GM21619 (cell line): ENCODE results near the gene SLC36A1.
A peak's percentile ranks its signal among the peaks of the same experiment; 100 is the strongest.

Source experiments
- ATAC-seq: cut with Tn5 transposase; IDR thresholded peaks from one replicate; pipeline ENCODE4 v1.9.1; 2021; ENCODE audit not compliant: unreplicated experiment

Gene SLC36A1

DNA sequence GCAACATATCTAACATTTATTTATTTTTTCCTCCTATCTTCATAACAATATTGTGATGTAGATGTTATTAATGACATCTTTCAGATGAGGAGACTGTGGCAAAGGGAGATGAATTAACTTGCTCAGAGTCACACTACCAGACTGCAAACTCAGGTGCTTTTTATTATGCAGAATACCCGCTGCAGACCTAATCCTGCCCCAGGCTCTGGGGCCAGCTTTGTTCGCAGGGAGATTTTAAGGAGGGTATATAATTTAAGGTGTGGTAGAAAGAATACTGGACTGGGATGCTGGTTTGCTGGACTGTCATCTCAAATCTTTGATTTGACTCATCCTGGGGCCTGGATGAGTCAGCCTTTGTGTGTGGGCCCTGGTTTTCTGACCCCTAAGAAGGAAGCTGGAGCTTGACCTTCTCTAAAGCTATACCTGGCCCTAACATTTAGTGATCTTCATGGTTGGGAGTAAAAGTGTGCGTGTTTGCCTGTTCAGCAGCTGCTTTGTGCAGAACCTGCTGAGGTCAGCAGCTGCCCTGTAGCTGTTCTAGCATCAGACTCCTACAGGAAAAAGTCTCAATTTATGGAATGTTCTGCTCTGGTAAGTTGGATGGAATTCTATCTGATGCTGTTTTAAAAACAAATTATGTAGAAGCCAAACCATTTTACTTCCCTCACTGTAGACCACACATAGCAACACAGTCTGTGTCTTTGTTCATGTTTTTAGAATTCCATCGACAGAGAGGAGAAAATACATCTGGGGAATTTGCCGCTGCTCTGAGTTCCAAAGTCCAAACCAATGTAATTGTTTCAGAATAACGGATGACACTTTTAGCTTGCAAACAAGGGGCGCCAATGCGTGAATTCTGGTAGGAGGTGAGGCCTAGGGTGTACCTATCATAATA, 4.5 kb downstream of the SLC36A1 start:
- ATAC-seq: peak; percentile 52

DNA sequence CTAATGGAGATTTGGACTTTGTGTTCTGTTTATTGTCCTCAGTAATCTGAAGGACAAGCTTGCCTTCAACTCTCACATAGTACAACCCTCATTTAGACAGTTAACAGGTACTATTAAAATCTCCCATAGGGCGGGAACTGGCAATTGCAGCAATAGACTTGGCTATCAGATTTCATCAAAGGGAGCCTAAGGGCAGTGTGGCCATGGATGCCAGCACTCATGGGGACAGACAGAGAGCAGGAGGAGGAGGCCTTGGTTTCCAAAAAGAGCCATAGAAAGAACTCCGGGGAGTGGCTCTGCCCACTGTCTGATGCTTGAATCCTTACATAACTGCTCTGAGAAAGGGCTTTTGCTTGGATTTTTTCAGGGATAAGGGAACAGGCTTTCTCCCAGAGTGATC, 6.8 kb downstream of the SLC36A1 start:
- ATAC-seq: no peak

DNA sequence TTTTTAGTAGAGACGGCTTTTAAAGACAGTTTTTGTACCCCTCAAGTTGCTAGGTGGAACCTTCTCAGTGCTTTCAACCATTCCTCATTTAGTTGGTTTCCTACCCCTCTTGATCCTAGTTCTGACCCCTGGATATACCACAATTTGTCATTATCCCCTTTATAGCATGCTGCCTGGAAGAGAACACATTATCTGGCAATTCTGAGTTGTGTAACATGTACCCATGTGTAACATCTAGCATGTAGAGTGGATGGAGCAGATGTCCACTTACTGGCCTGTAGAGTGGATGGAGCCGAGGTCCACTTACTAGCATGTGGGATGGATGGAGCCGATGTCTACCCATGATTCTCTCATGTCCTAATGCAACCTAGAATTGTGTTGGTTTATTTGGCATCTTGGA, 7.5 kb downstream of the SLC36A1 start:
- no peak for ATAC-seq

DNA sequence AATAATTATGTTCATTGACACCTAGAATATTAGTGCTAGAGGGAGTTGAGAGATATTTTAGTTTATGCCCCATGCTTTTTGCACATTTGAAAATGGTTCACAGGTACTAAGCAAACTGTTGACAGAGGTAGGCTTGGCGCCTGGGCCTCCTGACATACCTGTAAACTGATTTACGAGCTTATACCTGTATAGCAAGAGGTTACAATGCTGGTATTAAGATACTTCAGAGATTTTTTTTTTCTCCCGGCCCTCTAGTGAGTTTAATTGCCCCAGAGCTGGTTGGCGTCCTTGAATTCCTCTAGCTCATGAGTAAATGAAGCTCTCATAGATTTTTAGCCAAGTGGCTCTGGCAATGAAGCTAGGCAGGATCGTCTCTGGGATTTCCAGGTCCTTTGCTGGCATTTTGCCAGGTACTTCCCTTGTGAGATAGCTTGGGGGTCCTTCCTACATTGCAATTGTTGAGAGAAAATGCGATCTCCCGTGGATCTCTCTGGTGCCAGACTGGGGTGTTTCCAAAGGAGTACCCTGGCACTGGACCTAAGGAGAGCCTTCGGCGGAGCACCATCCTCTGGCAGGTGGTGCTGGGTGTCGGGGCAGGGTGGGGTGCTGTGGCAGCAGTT, 9.0 kb downstream of the SLC36A1 start:
- no peak for ATAC-seq

DNA sequence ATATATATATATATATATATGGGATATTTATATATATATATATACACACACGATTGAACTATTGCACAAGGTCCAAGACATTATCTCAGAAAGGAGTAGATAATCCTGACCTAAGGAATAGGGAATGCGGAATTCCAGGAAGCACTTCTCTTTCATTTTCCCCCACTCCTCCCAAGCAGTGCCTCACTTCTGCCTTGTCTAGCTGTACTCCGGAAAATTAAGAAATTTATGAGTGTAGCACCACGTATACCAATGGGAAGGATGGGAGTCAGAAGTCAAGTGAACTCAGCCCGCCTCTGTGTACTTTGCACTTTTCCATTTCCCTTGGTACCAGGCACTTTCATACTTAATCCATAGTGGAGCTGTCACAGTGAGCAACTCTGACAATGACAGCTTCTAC, 10.9 kb downstream of the SLC36A1 start:
- ATAC-seq: no peak

DNA sequence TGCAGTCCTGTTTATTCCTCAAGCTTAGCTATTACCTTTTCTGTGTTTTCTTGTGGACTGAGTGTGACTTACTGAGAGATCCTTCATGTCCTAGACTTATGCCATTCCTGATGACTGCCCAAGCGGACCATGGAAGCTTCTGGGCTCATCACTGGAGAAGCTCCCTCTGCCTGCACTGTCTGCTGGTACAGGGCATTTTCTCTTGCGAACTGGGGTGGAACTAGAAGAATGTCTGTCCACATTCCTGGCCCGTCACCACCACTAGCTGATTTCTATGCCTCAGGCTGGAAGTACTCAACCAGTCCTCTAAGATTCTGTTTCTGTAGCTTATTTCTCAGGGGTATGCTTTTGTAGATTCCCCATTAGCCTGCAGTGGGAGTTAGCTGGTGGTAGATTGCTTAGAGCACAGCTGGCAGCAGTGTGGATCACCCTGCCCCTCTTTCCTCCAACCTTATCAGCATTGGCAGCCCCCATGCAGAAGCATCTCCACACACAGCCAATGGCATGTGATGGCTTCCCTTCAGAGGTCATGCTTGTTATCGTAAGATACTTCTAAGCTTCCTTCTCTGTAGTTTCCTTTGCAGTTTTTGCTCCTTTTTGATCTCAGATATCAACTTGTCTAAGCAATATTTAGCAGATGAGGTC, 12.4 kb downstream of the SLC36A1 start:
- ATAC-seq: no peak

DNA sequence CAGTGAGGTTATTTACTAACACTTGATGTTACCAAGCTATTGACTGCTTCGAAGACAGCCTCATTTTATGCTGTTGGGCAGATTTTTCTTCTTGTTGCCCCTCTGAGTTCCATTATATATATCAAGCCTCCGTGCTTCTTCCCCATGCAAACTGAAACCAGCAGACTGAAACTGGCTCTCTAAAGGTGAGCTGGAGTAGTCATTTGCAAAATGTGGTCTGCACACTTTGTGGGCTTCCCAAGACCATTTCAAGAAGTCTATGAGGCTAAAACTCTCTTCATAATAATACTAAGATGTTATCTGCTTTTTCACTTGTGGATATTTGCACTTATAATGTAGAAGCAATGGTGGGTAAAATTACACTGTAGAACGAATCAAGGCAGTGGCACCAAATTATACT, 13.9 kb downstream of the SLC36A1 start:
- peak; percentile 92 for ATAC-seq

DNA sequence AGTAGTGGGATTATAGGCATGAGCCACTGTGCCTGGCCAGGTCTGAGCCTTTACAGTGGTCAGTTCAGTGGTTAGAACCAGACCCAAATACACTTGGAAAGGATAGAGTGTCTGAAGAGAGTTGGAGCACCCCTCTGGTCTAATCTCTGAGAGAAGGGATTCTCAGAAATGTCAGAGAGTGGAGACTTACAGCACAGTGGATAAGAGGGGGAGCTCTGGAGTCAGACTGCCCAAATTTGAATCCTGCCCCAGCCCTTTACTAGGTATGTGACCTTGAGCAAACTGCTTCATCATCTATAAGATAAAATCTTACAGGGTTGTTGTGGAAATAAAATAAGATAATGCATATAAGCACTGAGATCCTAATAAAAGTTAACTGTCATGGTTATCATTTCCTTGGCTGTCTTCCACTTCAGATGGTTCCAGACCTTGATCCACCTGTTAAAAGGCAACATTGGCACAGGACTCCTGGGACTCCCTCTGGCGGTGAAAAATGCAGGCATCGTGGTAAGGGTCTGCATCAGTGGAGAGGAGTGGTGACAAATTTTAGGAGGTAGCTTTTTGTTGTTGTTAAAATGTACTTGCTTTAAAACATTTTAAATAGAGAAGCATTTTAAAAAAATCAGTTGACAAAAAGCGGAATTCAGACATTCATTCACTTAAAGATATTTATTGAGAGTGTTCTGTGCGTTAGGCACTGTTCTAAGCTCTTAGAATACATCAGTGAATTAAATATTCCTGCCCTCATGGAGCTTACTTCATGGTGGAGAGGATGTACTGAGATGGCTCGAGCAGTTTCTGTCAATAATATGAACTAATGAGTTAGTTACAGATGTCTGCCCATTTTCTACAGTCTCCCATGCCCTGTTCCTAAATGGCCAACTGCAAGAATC, 16.0 kb downstream of the SLC36A1 start:
- no peak for ATAC-seq

DNA sequence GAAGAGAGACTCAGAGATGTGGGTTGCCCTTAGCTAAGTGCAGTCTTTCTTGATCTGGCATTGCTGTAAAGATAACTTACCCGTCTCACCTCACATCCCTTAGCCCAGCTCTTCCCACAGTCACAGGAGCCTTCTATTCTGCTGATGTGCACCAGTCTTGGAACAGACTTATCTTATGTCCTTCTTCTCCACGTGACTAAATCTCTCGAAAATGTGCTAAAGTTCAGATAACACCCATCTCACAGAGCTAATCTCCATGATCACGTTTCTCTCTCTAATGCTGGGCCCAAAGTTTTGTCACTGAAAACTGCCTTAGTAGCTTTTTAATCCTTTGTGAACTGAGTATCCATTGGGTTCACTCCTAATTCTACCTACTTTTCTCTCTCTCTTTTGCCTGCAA, 16.7 kb downstream of the SLC36A1 start:
- ATAC-seq: no peak

DNA sequence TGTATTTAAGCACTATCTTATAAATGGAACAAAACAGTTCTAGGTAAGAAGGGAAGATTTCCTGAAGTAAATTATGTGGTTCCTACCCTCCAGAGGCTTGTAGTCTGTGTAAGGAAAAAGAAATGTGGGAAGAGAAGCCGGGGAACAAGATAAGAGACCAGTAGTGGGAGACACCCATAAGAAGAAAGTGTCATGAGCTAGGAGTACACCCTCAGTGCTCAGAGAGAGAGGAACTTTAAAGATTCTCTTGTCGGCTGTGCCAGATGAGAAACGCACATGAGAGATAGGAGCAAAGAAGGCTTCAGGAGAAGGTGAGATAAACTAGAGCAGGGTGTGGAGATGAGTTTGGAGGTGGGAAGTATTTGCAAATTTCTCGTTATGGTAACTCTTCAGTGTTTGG, 18.1 kb downstream of the SLC36A1 start:
- ATAC-seq: no peak

DNA sequence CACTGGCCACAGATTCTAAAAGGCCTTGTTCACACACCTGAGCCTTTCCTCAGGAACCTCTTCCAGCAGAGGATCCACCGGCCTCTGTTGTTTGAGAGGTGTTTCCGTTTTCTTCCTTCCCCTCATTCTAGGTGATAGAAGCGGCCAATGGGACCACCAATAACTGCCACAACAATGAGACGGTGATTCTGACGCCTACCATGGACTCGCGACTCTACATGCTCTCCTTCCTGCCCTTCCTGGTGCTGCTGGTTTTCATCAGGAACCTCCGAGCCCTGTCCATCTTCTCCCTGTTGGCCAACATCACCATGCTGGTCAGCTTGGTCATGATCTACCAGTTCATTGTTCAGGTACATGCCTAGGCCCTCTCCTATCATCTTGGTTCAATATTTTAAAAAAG, 20.2 kb downstream of the SLC36A1 start:
- no peak for ATAC-seq

DNA sequence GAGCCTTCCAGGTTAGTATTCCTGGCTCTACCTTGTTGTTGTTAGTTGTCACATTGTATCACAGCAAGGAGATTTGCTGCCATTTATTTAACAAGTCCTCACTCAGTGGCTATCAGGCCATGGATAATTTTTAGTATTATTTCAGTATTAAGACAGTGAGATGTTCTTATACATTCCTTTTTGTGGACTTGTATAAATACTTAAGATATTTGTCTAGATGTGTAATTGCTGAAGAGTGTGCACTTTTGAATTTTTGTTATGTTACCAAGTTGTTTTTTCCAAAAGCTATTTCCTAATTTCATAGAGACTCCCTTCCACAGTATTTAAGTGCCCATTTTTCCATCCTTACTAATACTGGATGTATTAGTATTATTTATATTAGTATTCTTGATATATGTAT, 22.0 kb downstream of the SLC36A1 start:
- no peak for ATAC-seq

DNA sequence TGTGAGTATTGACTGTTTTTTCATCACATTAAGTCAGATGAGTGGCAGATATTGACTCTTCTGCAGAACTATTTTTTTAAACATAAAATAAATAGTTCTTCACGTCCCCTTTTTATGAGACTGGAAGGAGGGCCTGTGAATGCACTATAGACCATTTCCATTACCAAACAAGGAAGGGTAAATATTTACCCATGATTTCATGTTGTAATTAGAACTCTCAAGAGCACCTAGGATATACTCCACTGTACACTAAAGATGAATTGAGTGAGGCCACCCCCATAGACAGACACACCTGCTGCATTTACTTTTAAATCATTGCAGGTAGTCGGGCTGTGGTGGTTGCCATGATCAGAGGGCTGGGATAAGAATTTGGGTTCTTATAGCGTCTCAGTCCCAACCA, 22.6 kb downstream of the SLC36A1 start:
- no peak for ATAC-seq

DNA sequence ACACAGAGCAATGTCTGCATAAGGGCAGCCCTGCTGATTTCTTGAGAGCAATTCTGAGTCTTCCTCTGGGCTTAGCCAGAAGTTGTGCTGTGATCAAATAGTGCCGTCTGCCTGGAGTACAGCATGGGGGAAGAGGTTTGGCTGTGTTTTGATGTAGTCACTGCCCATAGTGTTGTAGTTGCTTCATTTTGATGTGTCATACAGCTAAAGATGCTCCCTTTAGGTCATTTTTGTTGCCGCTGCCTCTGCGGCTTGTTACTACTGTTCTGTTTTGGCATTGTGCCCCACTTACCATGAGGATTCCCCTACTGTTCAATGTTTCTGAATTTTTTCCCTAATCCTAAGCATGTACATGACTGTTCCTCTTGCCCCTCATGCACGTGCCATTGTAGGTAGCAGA, 23.0 kb downstream of the SLC36A1 start:
- no peak for ATAC-seq

DNA sequence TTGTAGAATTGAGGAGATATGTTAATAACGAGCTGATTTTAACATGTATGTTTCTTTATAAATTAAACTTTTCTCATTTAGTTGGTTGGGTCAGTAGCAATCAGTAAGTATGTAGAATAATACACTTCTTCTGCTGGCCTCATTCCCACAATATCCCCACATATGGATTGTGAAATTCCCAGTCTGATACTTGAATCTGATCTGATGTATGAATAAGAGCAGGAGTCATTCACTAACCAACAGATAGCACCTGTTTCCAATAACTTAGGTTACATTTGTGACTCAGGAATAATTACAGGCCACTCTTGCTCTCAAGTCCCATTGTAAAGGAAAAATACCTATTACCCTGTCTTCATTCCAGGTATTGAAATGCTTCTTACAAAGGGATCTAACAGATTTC, 23.9 kb downstream of the SLC36A1 start:
- ATAC-seq: no peak

DNA sequence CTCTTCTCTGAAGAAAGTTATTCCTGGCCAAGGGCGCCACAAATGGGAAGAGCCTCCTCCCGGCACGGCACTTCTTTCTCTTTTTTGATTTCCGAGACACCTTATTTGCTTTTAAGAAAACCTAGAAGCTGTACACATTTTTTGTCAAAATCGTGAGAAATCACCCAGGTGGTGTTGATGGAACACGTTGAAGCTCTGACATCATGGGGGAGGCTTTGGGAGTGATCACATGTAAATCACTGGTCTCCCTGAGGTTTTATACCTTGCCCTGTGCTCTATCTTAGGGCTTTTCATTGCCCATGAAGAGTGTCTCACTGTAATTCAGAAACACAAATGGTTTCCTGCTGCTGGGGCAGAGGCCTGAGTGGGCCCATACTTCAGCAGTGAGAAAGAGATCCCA, 27.4 kb downstream of the SLC36A1 start:
- no peak for ATAC-seq

DNA sequence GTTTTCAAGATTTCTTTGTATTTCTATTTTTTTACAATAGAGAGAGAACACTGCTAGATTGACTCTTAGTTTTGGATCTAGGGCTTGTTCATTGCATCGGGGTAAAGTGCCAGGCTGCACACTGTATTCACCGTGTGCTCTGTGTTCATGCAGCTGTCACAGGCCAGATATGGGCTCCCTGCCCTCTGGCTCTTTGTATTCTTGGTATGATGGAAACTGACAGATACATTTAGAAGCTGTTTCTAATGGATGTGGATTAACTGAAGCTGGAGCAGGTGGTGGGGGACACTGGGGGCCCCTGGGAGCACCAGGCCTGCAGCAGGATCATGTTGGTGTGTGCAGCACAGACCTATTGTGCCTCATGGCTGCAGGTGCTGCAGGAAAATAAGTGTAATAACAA, 28.0 kb downstream of the SLC36A1 start:
- ATAC-seq: no peak

DNA sequence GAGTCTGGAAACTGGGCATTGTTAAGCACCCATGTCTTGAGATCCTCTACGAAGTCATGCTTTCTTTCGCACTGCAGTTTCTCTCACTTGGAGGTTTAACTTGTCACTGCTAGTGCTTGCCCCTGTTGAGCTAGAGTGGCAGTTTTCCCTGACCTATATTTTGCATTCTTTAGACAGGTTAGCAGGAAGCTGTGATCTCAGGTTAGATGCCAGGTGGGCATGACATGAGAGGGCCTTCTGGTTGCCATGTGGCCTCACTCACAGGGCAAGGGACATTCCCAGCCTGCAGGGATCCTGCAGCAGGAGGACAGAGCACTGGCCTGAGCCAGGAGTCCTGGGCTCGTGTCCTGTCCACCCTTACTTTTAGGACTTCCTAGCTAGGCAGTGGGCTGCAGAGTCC, 28.6 kb downstream of the SLC36A1 start:
- ATAC-seq: no peak

DNA sequence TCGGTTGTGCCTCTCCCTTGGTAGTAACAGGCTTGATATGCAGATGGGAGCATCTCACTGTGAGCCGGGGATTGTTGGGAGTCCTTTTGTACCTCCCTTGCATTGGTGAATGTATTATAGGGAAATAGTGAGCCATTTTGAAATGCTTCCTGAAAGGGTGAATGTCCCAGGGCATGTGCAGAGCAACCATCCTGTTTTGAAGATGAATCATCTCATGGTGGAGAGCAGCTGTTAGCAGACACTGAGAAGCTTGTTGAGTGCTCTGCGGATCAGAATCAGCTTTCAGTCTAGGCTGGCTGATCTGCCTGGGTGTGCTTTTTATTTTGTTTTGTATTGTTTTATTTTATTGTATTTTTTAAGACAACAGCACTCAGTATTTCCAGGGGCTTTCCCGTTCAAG, 29.7 kb downstream of the SLC36A1 start:
- no peak for ATAC-seq

DNA sequence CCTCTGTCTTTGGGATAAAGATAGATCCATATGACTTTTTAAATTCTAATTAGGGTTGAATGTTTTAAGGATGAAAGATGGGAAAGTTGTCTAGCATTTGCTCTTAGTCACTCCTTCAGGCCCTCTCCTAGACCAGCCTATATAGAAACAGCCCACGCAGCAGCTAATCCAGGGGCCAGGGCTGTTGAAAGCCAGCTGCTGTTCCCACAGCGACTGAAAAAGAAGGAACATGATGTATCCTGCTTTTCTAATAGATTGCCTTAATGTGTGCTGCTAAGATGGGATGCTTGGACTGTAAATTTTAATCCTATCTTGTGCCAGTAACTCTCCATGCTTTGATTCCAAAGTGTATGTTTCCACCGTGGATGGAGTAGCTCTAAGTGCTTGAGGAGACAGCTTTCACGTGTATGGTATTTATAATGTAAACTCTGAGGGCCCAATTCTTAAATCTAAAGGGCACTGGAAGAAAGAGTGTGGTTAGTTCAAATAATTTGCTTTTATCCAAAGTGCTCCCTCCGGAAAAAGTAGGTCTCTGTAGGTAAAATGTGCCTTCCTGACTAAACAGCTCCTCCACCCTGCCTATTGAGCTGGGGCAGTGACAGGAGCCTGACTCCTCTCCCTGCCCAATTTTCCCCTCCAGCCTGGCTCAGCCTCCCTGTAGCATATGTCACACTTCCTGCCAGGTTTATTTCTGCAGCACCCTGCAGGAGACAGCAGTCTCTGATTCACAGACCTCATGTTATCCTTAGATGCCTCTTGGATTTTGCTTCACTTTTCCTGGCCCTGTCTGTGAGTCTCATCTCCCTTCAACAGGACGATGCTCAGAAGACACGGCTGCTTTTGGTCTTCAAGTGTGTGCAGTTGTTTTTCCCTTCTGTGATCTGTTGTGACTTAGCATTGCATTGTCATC, 33.2 kb downstream of the SLC36A1 start:
- no peak for ATAC-seq
